GM19023 (cell line): ENCODE measurements around the gene GFRA4.

ENCODE experiments used
- ATAC-seq: cut with Tn5 transposase; IDR thresholded peaks from one replicate; pipeline ENCODE4 v1.9.1; 2021; ENCODE audit warnings: mild to moderate bottlenecking, moderate library complexity; ENCODE audit not compliant: unreplicated experiment

Gene GFRA4

DNA sequence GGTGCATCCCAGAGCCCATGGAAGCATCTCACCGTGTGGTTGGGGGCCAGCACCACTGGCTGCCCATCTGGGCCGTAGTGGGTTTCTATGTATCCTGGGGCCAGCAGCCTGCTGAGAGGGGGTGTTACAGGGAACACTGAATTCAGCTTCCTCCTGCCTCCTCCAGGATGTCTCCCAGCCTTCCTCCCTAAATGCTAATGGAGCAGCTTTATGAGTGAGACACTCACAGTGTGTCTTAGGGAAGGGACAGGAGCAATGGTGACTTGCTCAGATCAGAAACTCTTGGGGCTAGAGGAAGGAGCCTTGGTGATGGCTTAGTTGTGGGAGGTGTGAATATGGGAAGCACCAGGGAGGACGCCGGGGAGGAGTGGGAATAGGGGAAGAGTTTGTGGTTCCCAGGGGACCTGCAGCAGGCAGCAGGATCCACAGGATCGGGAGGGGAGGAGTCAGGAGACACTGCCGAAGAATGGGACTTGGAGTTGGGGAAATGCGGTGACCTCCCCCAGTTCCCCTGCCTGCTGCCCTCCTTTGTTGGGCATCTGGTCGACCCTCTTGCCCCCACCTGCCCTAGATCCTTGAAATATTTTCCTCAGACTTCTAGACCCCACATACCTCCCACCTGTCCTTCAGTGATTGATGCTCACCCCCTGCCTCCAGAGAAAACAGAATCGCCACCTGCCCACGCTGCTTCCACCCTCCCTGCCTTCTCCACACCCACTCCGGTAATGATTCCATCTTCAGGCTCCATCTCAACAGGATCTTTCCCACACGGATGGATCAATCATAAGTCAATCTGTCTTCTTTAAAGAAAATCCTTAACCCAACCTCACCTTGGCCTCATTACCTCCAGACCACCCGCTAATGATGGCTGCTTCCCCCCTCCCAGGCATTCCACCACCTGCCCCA is 12.0 kb upstream of the GFRA4 start:
- ATAC-seq = no peak

DNA sequence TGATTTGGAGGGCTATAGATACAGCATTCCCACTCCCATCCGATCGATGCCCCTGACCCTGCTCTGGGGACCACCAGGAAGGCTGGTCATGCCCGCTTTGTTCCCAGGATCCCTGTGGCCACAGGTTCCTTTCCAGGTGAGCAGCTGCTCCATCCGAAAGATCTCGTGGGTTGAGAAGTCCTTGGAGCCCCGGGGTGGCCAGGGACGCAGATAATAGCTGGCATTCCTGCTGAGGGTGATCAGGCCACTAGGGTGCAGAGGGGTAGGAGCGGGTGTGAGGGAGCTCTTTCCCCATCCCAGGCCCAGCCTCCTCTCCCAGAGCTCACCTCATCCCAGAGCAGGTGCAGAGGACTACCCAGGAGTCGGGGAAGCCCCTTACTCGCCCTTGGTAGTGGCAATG is 11.2 kb upstream of the GFRA4 start:
- ATAC-seq = no peak

DNA sequence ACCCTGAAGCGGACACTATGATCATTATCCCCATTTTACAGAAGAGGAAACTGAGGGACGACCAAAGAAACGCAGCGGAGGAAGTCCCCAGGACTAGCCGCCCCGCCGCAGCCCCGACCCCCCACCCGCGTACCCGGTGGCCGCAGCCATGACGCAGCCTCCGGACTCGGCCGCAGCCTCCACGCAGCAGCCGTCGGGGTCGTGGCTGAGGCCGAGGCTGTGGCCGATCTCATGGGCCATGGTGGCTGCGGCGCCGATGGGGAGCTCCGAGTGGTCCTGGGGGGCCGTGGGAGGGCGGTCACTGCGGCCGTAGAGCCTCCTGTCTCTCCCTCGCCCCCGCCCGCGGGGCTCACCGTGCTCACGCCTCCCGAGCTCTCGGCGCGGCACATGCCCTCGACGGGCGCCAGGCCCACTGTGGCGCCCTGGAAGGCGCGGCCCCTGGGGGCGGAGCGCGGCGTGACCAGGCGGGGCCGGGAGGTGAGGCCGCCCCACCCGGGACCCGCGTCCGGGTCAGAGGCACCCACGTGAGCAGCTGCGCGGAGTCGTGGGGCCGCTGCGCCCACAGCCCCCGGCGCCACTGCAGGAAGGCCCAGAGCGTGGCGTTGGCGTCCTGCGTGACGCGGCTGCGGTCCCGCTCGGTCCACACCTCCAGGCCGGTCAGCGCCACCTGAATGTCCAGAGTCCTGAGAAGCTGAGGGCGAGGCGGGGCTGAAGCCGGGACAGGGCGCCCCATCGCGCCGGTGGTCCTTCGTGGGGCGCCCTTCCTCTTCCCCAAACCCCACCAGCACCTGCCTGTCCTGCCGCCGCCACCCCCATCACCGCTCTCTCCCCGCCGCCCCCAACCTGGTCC is 10.2 kb upstream of the GFRA4 start:
- ATAC-seq = no peak

DNA sequence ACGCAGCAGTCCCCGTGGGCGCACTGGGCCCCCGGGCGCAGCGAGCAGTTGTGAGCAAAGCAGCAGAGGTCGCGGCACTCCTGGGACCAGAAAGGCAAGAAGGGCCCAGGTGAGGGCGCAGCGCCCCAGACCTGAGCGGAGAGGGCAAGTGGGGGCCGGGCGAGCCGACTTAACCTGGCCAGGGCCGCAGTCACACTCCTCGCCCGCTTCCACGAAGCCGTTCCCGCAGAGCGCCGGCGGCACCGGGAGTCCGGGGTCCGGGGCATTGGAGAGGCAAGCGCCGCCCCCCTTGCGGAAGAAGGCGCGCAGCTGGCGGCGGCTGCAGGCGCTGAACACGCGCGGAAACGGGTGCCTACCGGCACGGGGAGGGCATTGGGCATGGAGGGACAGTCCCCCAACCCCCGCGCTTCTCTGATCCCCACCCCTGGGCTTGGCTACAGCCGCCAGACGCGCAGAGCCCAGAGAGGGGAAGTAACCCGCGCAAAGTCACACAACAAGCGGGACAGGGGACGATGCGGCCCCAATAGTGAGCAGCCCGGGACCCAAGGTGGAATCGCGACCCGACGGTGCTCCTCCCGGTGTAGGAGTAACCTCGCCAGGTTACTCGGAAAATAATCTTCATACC is 9.5 kb upstream of the GFRA4 start:
- no peak for ATAC-seq

DNA sequence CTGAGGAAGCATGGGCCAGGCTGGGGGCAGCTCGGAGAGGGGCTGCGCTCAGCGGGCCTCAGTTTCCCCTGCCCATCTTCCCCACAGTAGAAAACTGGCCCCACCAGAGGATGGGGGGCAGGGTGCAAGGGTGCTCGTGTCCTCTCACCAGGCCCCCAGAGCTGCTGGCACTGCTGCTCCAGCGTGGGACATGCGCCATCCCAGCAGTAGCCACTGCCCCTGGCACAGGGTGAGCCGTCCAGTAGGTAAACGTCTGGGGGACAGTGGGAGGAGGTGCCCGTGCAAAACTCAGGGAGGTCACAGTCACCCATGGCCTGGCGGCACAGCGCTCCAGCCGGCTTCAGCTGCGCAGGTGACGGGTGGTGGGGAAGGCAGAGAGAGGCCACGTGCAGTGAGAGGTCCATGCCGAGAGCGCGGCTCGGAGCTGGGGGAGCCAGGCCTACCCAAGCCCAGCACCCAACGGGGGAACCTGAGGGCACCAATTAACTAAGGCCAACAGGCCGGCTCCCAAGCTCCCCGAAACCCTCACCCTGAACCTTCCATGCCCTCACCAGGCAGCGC is 8.9 kb upstream of the GFRA4 start:
- no peak for ATAC-seq

DNA sequence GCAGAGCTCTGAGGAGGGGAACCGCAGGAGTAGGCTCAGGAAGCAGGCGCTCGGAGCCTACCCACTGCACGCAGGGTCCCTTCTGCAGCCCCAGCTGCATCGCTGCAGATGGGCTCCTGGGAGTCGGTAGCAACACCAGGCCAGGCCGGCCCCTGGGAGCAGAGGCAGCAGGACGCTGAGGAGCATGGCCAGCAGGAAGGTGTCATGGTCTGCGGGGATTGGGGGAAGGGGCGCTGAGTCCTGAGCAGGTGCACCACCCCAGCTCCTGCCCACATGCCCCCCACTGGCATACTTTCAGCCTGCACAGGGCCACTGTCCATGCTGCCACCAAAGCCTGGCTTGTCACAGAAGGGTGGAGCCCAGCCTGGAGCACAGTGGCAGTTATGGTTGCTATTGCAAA is 7.7 kb upstream of the GFRA4 start:
- ATAC-seq = no peak

DNA sequence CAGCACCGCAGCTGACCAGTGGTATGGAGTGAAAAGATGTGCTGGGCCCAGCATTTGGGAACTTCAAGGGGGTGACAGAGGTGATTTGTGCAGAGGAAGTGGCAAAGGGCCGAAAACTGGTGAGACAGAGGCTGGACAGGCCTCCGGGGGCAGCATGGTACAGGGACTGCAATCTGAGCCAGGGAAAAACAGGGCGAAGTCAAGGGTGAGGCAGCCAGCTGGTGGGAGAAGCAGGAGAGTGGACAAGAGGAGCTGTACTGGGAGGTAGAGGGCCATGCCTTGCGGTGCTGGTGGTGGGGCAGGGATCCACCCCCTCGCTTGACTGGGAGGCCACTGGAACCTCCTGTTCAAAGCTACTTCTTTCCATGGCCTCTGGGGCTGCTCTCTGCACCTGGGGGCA is 7.3 kb upstream of the GFRA4 start:
- ATAC-seq = no peak

DNA sequence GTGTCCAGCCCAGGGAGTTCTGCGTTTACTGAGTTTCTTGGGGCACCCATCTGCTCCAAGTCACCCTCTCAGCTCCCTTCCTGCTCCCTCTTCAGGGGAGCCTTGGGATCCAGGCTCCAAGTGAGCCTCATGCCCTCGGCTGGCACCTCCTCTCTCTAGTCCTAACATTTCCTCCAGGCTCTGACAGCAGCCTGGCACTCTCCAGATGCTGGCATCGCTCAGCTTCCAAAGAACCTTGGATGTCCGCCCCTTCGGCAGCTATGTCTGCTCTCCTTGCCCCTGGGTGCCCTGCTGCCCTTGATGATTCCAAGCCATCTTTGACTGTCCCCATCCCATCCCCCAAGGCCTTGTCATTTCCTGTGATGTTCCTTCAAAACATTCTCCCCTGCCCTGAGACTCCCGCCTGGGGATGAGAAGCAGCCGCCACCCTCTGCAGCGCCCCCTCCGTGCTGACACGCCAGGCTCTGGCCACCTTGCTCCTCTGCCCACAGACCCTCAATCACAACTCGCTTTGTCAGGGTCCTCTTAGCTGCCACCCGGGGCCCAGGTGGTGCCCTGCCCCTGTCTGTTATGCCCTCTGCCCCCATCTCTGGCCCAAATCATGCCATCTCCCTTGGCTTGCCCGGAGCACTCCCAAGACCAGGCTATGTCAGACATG is 6.6 kb upstream of the GFRA4 start:
- ATAC-seq = no peak

DNA sequence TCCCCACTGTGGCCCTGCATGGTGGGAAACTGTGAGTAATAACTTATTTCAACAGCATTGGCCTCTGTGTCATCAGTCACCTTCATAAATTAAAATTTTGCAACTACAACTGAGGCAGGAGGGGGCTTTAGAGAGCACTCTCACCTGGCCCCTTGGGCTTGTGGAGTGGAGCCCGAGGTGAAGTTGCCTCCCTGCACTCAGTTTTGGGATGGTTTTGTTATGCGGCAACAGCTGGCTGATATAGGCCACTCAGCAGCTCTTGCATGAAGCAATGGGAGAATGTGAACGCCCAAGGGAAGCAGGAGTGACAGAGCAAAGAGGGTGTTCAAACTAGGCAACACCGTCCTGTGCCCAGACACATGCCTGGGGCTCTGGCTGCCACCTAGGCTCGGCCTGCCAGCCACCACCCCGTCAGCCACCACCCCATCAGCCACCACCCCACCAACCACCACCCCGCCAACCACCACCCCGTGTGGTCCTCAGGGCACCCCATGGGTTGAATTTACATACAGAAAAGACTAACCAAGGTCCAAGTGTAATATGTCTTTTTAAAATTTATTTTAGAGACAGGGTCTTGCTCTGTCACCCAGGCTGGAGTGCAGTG is 4.3 kb upstream of the GFRA4 start:
- ATAC-seq = no peak

DNA sequence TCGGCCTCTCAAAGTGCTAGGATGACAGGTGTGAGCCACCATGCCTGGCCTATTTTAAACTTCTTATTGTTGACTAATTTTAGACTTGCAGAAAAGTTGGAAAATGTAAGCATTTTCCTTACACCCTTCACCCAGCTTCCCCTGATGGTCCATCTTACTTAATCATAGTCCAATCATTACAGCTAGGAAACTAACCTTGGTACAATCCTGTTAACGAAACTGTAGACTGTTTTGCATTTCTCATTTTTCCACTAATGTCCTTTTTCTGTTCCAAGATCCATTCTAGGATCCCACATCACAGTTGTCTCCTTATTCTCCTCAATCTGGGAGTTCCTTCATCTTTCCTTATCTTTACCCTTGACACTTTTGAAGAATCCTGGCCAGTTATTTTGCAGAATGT is 659 bp upstream of the GFRA4 start:
- no peak for ATAC-seq

DNA sequence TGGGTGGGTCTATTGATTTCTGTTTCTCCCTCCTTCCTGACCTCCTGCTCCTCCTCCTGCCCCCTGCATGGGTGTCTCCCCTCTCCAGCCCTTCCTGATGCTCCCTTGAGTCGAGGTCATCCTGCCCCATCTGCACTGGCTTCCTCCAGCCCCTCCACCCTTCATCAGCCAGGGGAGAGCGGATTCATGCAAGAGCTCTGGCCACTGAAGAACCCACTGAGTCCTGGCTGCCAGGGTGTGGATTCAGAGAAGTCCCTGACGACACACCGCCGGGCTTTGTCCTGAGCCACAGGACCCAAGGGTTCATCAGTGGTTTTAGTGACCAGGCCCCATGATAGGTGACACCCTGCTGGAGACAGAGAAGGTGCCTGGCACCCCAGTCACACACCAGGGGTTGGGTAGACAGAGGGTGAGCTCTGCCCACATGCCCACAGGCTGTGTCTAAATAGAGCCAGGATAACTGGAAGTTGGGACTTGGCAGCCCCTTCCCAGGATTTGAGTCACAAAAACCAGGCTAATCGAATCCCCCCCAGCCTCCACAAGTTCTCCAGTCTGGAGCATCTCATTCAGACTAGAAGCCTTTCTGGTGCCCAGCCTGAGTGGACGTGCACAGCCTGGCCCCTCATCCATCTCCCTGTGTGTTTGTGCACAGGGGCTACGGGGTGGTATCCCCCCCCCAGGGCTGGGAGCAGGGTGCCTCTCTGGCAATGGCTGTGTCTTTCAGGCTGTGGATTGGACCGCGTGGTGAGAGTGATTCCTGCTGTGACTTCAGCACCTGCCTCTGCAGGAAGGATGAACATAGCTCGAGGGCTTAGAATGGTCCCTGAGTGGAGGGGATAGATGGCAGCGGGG is 1.2 kb downstream of the GFRA4 start:
- no peak for ATAC-seq

DNA sequence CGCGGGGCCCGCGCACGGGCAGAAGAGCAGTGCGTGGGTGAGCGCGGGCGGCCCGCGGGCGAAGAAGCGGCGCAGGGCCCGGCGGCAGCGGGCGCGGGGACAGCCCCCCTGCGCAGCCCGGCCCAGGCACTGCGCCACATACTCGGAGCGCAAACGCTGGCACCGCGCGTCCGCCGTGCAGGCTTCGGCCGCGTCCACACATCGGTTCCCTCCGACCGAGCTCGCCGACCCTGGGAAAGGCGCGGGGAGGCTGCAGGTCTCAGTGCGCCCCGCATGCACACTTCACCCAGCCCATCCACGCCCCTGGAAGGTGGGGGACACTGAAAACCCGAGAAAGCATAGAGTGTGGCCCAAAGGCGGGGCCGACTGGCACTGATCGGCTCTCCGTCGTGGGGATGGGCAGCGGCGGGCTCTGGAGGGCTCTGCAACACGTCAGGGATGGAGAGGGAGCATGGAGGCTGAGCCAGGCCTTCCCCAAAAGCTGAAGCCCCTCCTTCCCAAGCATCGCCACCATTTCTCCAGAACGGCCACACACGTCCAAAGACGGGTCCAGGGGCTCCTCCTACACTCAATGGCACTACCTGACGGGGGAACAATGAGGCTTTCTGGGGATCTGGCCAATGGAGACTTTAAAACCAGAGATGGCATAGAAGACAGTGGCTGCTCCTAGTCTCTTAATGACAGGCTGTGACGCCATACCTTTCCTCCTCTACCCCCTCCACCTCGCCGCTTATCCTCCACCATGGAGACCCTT is 2.0 kb downstream of the GFRA4 start:
- no peak for ATAC-seq

DNA sequence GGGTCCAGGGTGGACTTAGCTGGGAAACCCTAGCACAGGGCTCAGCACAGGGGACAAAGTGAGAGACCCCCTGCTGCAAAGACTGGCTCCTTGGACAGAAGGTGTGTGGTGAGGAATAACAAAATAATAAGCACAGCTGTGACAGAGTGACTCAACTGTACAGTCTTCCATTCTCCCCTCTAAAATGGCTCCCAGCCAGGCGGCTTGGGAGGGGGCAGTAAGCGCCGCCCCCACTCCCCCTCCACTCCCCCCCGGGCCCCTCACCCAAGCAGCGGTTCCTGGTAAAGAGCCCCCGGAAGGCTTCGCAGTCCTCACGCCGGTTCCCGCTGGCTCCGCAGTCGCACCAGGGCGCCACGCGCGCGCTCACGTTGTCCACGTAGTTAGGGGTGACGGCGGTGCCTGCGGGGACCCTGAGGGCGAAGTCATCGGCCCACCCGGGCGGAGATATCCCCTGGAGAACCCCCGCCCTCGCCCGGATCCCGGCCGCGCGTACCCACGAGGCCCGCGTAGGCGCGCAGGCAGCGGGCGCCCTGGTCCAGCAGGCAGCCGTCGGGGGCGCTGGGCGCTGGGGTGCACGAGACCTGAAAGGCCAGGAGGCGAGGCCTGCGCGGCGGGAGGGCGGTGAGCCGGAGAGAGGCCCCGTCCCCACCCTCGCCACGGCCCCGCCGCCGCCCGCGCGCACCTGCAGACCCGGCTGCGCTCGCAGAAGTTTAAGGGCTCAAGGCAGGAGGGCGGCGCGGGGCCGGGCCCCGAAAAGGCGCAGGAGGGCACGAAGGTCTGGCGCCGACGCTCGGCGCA is 2.7 kb downstream of the GFRA4 start:
- no peak for ATAC-seq

DNA sequence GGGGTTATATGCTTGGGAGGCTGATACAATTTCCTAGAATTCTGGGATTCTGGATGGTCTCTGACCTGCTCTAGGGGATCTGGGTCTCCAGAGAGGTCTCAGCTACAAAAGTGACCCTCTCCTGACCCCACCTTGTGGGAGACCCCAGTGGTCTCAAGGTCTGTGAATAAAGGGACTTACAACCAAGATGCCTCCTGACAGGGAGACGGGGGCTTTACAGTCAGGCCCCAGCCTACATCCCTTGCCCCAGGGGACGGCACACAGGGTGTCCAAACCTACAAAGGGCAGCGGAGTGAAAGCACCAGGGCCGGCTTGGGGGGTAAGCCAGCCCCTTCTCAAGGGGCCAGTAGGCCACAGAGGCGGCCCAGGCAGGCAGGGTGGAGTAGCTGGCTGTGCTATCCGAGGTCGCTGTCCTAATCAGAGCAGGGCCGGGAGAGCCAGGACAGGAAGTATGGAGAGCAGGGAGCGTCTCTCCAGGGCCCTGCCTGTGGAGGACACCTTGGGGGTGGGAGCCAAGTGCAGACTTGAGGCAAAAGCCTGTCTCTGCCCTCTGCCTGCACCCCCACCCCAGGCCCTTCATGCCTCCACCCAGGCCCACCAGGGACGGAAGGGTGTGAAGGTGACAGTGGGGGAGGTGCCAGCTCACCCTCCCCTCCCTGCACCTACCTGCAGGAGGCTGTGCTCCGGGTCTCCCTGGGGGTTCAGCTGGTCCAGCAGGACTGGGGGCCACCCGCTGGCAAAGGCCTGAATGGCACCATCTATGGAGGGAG is 3.5 kb downstream of the GFRA4 start:
- no peak for ATAC-seq

DNA sequence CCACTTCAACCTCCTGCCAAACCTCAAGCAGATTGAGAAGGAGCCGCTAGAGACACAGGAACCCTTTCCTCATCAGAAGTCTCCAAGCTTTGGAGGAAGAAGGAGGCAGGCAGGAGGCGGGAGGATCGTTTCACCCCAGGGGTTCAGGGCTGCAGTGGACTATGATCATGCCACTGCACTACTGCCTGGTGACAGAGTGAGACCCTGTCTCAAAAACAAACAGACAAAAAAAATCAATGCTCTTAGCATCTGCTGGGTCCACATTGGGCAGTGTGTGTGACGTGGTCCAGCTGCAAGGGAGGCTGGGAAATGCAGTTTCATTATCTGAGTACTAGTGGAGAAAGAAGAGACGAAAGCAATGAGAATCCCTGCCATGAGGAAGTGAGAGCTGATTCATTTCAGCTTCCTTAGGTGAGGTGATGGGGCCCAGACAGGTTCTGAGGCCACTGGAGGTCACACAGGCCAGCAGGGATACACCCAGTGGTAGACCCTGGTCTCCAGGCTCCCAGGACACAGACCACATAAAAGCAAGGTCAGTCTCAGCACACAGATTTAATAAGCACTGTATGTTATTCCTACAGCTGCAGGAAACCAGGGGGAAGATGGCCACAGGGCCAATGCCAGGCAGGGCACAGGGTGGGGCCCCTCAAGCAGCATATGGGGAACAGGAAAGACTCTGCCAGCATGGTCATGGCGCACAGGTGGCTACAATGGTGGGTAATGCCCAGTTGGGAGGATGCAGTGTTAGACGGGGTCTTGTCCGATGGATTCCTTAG is 4.3 kb downstream of the GFRA4 start:
- ATAC-seq = peak; percentile 87

DNA sequence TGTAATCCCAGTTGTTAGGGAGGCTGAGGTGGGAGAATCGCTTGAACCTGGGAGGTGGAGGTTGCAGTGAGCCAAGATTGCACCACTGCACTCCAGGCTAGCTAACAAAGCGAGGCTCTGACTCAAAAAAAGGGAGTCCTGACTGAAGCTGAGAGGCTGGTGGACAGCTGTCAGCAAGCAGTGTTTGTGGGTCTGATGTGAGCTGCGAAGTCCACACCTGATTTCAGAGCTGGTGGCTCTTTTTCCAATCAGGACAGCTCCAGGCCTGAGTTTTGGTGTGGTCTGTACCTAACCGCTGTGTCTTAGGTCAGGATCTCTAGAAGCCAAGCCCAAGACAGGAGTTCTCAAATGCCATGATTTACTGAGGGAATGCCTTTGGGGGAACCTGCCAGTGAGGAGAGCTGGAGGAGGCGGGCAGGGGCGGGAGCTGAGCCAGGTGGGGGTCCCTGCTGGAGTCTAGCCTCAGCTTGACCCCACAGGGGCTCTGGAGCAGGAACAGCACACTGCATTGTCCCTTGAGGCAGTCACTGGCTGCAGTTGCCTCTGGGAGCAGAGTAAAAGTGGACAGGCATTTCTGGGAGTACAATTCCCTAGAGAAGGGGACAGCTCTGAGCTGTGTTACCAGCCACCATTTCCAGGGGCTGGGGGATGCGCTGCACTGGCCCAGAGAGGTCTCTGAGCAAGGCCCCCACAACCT is 5.0 kb downstream of the GFRA4 start:
- ATAC-seq = no peak
